GM19328 (cell line): ENCODE measurements around the gene CBARP.

Experiments used
- ATAC-seq: cut with Tn5 transposase; IDR thresholded peaks from one replicate; pipeline ENCODE4 v1.9.1; 2021; ENCODE audit warnings: mild to moderate bottlenecking, moderate library complexity; ENCODE audit not compliant: unreplicated experiment

The CBARP gene

DNA sequence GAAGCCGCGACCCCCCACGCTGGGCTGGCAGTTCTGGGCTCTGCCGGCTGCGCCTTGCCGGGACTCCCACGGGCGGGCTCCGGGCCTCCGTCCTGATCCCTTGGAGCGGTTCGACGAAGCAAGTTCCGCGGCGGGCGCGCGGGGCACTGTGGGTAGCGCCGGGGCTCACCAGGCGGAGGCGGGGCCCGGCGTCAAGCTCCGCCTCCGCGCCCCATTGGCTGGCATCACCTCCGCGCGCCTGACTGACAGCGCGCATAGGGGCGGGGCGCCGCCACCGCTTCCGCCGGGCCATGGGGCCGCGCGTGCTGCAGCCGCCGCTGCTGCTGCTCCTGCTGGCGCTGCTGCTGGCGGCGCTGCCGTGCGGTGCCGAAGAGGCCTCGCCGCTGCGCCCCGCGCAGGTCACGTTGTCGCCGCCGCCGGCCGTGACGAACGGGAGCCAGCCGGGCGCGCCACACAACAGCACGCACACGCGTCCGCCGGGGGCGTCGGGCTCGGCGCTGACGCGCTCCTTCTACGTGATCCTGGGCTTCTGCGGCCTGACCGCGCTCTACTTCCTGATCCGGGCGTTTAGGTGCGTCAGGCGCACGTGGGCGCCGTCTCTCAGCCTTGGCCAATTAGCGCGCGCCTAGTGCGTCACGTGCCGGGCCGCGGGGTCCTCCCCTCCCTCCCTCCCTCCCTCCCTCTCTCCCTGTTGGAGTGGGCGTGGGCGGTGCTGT, 37.6 kb upstream of the CBARP start, which contains the start of gene FAM174C:
Gene FAM174C (plus strand): TSS at position 271 of the 716 bp plus-strand sequence. CDS start 20 bp downstream, at position 291.
- peak; percentile 79 for ATAC-seq

DNA sequence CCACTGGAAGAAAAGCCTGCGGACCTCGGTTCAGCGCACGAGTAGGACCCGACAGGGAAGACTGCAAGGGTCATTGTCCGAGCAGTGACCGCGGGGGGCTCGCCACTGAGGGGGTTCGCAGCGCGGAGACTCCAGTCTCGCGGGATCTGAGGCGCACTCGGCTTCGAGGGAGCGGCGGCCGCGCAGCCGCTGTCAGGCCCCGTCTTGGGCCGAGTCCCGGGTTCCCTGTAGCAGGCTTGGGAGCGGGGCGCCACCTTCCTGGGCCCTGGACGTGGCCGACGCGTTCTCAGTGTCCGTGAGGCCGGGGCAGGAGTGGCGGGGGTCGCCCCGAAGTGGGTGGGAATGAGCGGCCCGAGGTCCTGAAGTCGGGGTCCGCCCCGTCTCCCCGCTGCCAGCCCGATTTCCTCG, 37.1 kb upstream of the CBARP start:
- no peak for ATAC-seq

DNA sequence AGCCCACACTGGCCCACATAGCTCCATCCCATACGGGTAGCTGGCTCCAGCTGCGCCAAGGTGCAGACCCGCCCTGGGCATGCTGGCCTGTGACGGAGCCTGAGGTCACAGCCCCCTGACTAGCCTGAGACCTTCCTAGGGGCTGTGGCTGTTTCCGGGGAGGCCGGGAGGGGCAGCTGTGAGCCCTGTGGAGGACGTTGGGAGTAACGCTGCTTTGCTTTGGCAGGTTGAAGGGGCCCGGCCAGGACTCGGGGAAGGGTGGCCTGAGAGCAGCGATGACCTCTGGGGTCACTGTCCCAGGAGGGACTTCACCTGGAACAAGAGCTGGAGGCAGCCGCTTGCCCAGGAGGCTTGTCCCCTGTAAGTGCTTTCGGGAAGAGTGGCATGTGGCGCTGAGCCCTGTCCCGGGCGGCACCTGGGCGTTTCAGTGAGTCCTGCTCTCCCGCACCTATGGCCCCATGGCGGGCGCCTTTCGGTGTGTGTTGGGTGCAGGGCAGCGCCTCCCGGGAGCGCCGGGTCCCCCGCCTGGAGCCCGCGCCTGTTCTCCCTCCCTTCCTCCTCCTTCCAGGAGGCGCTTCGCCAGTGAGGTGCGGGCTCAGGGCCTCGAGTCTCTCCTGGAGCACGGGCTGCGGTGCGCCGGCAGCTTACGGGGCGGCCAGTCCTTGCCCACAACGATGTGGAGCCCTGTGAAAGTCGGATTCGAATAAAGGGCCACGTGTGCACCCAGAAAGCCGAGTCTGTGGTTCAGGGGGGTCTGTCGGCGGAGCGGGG, 36.5 kb upstream of the CBARP start:
- ATAC-seq = no peak

DNA sequence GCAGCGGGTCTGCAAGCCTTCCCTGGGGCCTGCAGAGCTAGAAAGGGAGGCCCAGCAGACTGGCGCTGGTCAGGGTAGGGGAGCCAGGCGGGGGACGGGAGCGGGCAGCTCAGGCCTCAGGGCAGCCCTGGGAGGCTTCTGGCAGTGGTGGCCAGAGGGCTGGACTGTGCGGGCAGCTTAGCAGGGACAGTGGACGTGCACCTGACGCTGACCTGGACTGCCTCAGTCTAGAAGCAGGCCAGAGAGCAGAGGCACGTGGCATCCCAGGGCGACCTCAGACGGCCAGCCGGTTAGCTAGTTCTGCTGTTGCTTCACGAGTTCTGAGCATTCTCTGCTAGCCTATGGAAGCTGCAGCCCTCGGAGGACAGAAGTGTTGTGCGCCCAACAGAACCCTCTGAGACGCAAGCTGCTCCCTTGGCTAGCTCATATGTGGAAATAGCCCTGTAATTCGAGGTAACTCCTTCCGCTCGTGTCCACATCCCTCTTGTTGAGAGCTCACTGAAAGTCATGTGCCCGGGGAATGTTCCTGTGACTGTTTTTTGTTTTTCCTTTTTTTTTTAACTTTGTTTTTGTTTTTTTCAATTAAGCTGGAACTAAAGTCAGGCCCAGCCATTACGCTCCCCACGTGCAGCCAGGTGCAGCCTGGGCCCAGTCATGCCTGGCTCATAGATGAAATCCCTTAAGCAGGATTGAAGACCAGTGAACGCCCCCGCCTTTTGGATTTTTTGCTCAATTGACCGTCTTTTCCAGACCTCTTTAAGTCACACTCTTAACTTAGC, 35.6 kb upstream of the CBARP start:
- no peak for ATAC-seq

DNA sequence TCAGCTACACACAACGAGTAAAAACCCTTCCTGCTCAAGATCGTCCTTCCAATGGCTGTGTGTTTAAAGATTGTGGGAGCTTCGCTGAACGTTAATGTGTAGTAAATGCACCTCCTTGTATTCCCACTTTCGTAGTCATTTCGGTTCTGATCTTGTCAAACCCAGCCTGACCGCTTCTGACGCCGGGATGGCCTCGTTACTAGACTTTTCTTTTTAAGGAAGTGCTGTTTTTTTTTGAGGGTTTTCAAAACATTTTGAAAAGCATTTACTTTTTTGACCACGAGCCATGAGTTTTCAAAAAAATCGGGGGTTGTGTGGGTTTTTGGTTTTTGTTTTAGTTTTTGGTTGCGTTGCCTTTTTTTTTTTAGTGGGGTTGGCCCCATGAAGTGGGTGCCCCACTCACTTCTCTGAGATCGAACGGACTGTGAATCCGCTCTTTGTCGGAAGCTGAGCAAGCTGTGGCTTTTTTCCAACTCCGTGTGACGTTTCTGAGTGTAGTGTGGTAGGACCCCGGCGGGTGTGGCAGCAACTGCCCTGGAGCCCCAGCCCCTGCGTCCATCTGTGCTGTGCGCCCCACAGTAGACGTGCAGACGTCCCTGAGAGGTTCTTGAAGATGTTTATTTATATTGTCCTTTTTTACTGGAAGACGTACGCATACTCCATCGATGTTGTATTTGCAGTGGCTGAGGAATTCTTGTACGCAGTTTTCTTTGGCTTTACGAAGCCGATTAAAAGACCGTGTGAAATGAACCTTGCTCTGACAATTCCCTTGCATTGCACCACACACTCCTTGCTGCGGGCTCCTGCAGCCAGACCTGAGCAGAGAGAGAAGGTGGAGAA, 34.8 kb upstream of the CBARP start:
- ATAC-seq = no peak

DNA sequence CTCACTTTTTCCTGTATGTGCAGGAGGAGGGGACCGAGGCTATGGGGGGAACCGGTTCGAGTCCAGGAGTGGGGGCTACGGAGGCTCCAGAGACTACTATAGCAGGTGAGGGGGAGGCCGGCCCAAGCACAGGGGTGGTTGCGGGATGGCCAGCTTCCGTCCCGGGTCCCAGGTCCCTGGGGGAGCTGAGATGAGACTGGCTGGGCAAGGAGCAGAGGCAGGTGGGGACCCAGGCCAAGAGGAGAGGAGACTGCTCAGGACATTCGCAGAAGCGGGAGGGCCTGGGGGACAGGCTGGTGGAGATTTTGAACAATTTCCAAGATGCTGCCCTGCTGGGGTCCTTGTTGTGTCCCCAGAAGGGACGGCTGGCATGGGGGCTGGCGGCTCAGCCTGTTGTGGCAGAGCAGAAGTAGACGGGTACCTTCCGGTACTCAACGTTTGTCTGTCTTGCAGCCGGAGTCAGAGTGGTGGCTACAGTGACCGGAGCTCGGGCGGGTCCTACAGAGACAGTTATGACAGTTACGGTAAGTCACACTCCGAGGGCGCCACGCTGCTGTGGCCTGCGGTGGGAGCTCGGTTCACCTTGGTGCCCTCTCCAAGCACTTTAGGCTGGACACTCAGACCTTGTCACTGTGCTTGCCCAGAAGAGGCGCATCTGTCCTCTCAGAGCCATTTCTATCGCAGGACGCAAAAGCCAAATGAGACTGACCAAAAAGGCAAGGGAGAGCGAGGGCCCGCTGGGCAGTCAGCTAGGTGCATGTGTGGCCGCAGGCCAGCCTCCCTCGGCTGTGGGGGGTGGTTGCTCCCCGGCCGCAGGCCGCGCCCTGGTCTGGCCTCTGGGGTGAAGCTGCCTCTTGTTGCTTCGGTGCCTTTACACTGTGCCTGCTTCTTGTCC, 34.0 kb upstream of the CBARP start:
- no peak for ATAC-seq

DNA sequence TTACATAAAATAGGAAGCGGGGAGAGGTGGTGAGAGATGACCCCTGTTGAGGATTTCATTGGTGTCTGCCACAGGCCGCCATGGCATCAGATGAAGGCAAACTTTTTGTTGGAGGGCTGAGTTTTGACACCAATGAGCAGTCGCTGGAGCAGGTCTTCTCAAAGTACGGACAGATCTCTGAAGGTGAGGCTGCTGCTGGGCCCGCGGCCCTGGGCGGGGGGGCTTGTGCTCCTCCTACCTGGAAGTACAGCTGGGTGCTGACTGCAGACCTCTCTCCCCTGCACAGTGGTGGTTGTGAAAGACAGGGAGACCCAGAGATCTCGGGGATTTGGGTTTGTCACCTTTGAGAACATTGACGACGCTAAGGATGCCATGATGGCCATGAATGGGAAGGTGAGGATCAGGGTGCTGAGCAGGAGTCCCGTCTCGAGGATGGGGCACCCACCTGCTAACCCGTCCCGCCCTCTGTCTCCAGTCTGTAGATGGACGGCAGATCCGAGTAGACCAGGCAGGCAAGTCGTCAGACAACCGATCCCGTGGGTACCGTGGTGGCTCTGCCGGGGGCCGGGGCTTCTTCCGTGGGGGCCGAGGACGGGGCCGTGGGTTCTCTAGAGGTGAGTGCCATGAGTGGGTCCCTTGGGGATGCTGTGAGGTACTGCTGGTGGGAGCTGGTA, 33.2 kb upstream of the CBARP start:
- ATAC-seq = no peak

DNA sequence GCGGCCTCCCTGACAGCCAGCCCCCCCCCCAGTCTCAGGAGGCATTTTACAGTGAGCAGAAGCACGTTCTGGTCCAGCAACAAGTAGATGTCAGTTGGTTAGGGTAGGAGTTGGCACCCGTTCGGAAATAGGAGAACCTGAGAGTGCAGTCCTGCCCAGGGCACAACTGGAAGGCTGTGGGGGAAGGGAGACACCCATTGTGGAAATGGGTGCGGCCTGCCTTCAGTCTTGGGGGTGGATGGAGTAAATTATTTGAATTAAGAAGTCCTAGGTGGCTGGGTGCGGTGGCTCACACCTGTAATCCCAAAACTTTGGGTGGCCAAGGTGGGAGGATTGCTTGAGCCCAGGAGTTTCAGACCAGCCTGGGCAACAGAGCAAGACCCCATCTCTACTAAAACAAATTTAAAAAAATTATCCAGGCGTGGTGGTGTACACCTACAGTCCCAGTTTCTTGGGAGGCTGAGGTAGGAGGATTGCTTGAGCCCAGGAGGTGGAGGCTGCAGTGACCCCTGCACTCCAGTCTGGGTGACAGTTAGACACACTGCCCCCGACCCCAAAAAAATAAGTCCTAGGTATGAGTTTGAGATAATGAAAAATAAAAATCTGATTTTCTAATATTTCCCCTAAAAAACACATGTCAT, 32.5 kb upstream of the CBARP start:
- no peak for ATAC-seq

DNA sequence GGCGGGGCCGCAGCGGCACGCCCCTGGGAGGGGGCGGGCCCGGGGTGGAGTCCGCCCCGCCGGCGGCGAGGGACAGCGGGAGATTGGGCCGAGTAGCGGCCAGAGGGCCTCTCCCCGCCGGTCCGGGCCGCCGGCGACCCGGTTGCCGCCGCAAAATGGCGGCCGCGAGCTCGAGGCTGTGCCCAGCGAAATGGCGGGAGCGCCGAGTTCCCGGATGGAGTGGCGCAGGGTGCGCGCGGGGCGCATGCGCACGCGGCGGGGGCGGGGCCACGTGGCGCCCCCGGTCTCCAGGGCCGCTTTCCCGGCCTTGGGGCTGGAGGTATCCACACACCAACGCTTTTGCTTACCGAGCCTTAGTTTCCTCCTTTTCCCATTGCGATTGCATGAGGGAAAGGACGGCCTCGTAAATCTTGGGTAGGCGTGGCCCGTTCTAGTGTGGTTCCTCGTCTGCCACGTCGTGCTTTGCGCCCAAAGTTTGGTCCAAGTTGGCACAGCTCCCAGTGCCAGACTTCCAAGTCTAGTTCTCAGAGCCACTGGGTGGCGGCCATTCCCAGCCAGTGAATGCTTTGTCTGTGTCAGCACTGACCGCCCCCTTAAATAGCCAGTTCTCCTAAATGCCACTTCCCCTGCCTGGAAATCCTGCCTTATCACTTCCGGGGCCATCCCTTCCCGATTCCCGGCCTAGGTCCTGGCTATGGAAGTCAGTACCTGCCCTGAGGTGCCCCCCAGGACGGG, 31.8 kb upstream of the CBARP start:
- peak; percentile 30 for ATAC-seq

DNA sequence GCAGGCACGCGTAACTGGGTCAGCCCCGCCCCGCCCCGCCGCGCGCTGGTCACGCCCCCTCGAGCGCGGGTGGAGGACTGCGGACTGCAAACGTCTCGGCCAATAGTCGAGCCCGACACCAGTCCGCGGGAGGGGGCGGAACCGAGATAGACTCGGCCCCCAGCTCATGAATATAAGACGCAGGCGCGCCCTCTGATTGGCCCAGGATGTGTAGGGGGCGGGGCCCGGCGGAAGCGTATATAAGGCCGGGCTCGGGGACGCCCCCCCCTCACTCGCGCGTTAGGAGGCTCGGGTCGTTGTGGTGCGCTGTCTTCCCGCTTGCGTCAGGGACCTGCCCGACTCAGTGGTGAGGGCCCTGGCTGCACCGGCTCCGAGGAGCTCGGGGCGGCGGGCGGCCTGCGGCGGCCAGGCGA, 31.3 kb upstream of the CBARP start, which contains the start of gene CIRBP:
Gene CIRBP (plus strand): TSS at position 268 of the 413 bp plus-strand sequence. CDS start 1,602 bp downstream, outside the sequence.
- peak; percentile 44 for ATAC-seq

DNA sequence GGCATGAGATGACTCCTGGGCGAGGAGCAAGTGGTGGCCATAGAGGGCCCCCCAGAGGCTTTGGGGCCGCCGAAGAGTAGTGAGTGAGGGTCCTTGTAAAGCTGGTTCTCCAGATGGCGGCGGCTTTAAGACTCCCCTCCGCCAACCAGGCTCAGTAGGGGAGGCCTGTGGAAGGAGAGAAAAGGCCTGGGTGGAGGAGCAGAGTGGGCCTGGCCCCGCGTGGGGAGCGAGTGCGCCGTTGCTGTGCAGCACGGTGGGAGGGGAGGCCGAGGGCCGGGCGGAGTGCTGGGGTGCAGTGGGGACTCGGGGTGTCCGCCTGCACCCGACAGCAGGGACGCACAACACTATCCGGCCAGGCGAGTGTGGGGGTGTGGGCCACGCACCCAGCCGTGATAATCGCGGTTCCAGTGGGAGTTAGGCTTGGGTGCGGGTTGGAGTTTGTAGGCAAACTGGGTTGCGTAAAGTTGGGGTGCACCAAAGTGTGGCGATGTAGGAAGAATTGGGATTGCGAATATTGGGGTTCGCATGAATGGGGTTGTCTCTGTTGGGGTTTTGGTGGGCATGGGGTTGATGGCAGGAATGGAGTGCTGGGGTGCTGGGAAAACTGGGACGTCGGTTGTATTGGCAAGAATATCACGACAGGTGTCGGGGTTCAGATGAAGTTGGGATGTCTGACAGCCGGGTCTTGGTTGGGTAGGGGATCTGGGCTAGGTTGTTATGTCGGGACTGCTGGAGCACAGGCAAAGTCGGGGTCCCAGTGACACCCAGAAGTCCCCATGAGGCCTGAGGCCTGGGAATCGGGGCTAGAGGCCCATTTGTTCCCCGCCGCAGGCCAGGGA, 30.6 kb upstream of the CBARP start:
- no peak for ATAC-seq

DNA sequence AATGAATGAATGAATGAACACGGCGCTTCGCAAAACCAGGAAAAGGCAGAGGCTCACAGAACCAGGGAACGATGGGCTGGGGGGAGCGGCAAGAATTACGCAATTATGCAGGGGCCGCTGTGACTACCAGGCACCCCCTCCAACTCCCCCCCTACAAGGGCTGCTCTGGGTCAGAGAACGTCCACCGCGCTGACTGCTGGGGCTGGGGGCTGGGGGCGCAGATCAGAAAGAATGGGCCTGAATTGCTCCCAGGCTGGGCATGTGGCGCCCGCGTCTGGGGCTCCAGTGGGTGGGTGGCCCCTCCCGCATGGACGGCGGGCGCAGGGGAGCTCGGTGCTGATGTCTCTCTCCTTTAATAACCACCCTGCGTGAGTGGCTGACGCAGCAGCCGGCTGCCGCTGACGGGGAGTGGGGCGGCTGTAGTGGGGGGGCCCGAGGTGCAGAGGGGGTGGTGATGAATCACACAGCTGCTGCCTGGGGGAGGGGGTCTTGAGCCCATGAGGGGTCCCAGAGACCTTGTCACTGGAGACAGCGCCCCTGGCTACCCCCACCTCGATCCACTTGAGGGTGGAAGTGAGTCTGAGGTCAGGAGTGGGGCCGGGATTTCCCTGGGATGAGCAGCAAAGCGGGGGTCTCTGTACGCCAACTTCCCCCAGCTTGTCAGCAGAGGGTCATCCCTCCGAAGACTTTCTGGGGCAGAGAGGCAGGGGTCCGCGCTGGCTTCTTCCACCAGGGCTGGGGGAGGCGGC, 29.8 kb upstream of the CBARP start:
- ATAC-seq = no peak

DNA sequence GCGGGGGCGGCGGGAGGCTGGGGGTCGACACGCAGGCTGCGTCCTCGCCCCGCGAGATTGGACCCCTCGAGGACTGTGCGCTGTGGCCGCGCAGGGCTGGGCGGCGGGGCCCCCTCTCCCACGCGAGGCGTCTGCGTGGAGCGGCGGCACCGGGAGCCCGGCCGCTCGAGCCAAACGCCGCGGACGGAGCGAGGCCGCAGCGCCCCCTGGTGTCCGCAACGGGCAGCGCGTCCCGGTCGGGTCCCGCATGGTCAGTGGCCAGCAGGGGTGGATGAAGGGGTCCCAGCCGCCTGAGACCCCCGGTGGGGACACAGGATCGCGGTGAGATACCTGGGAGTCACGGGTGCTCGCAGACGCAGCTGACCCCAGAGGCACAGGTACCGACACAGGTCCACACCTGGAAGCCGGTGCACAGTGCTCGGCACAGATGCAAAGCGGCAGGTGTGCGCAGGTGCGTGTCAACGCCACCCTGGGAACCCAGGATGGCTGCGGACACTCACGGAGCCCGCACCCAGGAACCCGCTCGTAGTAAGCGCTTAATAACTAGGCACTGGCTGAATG, 29.2 kb upstream of the CBARP start:
- ATAC-seq = peak; percentile 11

DNA sequence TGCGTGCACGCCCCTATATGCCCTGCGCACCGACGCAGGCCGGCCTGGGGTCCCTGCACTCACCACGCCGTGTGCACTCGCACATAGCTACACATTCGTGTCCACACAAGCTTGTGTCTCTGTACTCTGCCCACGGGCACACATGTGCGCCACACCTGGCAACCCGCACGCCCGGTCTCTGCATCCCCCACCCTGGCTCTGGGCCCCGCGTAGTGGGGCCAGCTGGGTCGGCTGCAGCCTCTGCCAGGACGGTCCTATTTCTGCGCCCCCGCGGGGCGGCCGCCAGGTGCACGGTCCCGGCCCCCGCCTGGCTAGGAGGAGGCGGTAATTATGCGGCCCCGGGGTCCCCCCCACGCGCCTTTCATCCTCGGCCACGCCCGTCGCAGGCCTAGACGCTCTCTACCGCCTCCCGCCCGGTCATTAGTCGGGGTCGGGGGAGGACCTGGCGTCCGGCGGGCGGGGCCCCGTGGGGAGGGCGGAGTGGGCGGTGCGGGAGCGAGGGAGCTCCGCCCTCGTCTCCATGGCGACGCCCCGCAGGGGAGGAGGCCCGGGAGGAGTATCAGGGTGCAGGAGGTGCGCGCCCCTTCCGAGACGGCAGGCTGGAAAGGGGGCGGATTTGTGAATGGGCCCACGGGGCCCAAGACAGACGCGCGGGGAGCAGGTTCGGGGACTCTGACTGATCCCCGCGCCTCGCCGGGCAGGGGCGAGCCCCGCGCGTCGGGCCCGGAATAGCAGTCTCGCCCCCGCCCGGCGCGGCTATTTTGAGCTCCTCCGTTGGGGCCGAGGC, 28.5 kb upstream of the CBARP start:
- ATAC-seq = peak; percentile 24

DNA sequence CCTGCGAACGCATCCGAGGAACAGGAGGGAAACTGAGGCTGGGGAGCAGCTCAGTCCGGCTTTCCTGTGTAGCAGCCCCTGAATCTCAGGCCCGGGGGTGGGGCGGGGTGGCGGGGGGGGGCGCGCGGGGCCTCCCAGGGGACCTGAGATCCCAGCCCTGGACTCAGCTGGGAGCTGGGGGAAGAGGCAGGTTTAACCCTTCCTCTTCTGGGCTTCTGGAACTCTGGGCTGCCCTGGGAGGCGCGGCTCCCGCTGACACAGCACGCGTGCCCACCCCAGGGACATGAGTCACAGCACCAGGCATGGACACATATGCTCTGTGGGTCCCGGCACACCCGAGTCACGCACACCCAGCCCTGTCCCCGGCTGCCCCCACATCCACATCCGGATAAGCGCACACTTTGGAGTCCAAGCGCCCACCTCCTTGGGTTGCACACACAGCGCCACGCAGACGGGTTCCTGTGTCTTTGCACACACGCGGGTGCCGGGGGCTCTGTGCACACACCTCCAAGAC, 27.9 kb upstream of the CBARP start:
- no peak for ATAC-seq
